Stimulated activated CD4-positive, alpha-beta T cell treated with anti-CD3 and anti-CD28 coated beads, Interleukin-1b, Interleukin-23, amount 100 ng/mL, for 1 hour (primary cell): ENCODE data around the gene ABHD2.
"Not testable (repeated sequence)": the region's sequence is repeated elsewhere in the genome, so short reads cannot be mapped to it uniquely, and the experiment has no call there.

Experiments used
- DNase-seq, 2 donors: peaks; one replicate each; pipeline ENCODE4 v3.0.0-alpha.2; 2020; ENCODE audit warnings: low read depth in 2 of 2

Gene ABHD2

DNA sequence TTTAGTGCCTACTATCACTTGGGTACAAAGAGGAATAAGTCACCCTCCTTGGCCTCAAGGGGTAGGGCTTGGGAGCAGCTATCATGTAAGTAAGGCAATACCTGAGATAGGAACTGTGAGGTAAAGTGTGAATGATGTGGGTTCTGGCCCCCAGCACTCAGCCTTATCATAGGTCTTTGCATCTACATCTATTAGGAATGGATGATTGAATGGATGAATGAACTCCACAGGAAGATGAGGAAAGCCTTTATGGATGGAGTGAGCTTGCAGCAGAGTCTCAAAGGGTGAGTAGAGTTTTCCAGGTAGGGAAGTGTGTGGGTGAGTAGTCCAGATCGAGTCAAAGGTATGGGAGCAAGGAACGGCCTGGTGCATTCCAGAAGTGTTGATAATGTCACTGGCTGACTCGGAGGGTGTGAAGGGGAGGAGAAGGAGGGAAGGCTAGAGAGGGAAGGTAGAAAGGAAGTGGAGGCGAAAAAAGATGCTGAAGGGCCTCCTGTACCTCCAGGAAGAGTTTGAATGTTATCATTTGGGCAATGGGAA is 13.1 kb upstream of the ABHD2 start:
- DNase-seq: no peak

DNA sequence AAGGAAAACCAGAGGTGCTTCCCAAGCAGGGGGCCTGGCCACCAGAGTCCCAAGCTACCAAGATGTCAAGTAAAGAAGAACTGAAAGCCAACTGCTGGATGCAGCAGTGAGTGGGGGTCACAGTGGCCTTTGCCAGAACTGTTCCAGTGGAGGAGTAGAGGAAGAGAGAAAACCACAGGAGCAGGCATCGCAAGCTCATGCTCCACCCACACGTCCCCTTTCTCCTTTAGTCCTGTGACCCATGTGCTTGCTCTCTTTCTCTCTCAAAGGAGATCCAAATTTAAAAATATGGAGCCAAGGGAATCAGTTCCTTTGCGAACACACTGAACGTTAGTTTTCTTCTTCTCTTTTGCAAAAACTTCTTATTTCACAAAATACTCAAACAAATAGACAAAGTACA is 12.4 kb upstream of the ABHD2 start:
- no peak for DNase-seq

GRCh38 chr15:89077750-89078149 is 10.5 kb upstream of the ABHD2 start:
- no peak for DNase-seq

- no peak for DNase-seq
These were observed 9.1 kb upstream of the ABHD2 start for GRCh38 chr15:89078851-89079810.

DNA sequence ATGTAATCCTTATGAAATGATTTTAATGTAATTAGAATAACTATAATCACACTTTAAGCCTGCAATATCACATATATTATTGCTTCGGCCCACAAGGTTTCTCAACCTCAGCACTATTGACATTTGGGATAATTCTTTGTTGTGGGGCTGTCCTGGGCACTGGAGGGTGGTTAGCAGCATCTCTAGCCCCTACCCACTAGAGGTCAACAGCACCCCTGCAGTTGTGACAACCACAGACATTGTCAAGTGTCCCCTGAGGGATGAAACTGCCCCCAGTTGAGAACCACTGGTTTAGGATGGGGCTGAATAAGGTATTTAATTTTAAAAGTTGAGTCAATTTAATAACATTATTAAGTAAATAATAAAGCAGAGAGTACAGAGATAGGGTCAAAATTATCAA is 6.4 kb upstream of the ABHD2 start:
- no peak for DNase-seq

- no peak for DNase-seq
These were observed 5.0 kb upstream of the ABHD2 start for GRCh38 chr15:89083246-89083645.

- DNase-seq: no peak
These were observed 2.8 kb upstream of the ABHD2 start for GRCh38 chr15:89085289-89085926.

DNA sequence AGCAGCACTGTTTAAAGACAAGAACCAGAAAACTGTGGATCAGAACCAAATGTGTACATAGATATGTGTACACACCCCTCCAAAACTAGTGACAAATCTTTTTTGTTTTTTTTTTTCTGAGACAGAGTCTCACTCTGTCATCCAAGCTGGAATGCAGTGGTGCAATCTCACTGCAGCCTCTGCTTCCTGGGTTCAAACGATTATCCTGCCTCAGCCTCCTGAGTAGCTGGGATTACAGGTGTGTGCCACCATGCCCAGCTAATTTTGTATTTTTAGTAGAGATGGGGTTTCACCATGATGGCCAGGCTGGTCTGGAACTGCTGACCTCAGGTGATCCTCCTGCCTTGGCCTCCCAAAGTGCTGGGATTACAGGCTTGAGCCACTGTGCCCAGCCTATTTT is 2.3 kb upstream of the ABHD2 start:
- not testable (repeated sequence) for DNase-seq

GRCh38 chr15:89086390-89086789 is 1.9 kb upstream of the ABHD2 start:
- not testable (repeated sequence) for DNase-seq

GRCh38 chr15:89087161-89087829 is 961 bp upstream of the ABHD2 start:
- DNase-seq: no peak

DNA sequence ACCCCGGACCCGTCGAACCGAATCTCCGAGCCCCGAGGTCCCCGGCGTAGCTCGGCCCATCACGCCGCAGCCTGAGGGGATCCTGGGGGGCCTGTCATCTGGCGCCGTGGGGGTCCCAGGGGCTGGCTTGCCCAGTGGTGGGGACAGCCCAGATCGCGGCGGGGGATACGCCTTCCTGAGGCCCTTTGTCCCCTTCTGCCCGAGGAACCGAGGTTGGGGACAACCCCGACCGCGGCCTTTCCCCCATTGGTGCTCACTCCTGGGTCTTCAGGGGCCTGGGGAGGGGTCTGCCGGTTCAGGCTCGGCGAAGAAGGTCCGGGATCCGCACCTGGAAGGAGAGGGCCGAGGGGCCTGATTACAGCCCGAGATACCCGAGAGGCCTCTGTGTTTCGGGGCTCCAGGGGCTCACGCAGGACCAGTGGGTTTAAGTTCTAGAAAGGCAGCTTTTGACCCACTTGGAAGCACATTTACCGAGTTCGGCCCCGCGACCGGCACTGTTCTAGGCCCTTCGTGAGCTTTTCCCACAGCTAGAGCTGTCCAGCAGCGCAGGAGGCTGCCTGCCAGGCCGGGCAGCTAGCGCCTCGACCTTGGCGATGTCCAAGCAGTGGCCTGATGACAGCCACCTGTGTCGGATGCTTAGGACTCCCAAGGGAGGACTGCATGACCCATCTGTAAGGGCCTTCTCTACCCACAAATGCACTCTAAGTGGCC is 504 bp downstream of the ABHD2 start:
- DNase-seq: no peak

DNA sequence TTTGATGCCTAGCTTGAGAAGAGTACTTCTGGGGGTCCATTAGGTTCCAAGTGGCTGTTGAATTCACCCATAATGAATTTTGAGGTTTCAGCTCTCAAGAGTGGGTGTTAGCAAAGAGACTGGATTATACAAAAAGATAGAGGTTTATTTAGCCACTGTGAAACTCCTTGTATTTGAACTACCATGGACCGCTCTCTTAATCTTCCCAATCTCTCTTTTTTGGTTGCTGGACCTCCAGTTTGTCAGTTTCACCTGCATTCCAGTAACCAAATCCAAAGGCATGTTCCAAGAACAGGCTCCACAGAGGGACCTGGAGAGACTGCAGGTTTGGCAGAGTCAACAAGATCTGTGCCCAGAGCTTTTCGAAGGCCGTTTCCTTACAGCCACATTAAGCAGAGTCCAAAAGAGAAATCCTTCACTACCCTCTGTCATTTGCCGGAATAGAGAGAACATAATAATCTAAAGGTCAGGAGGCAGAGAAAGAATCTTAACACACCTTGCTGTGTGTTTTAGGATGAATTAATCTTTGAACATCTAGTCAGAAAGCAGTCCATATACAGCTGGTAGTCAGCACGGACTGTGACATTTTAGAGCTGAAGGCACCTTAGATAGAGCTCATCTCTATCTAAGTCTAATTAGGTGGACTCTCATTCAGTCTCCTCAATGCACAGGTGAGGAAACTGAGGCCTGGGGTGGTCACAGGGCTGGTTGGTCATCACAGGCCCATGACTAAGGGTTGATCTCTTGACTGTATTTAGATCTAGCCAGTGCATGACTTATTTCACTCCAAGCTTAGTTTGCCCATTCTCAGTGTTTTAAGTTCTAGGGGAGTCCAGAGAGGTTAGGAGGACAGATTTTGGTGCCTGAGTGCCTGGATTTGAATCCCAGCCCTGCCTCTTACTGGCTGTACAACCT is 1.3 kb downstream of the ABHD2 start:
- DNase-seq: no peak

DNA sequence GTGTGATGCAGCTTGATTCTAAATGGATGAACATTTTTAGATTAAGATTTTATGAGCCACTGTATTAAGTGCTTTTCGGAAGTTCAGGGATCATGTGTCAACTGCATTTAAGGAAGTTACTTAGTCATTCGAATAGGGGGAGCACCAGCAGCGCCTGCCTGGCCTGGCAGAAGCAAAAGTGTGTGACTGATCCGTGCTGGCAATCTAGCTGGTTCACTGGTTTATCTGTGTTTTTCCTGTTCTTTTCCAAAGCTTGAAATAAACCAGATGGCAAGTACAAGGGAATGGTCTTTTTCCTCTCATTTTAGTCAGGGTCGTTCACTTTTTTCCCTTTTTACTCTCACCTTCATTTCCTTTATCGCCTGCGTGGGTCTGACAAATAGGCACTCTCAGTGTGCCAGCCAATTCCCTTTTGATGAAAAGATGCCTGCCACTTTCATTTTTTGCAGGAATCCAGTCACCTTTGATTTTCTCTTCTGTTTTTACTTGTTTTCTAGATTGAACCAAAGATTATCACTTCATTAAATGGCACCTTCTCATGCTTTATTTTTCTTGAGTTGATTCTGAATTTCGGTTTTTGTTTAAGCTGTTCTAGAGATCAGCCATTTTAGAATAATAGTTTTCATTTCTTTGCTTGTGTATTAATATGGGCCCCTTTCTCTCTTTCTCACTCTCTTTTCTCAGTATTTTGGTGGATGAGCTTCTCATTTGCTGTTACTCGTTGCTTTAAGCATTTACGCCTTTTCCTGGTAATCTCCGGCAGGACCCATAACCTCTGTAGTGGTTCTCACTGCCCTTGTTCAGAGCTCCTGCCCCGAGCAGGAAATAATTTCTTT is 2.8 kb downstream of the ABHD2 start:
- no peak for DNase-seq

GRCh38 chr15:89091627-89092220 is 3.5 kb downstream of the ABHD2 start:
- no peak for DNase-seq

- DNase-seq: no peak
These were observed 5.3 kb downstream of the ABHD2 start for GRCh38 chr15:89093509-89093908.

- no peak for DNase-seq
These were observed 6.8 kb downstream of the ABHD2 start for GRCh38 chr15:89095073-89095472.

- no peak for DNase-seq
These were observed 7.3 kb downstream of the ABHD2 start for GRCh38 chr15:89095556-89095955.

DNA sequence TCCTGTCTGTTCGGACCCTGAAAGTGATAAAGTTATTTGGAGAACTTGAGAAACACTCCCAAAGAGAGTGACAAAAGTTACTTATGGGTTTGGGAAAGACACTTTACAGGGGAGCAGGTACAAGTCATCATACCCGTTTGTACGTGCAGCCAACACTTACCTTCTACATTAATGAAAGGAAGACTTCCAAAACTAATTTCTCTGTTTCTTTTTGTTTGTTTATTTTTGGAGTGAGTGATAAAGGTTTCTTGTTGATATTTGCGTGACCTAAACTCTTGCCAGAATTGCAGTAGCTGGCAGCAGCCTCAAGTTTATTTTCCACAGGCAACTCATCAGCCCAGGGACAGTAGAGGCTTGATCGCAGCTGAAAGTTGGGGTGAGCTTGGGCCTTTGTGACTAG is 8.4 kb downstream of the ABHD2 start:
- DNase-seq: no peak

- no peak for DNase-seq
These were observed 9.1 kb downstream of the ABHD2 start for GRCh38 chr15:89097313-89097712.
